Large intestine (tissue), 3 donors: ENCODE data around the gene LHFPL3. TPM values are rescaled to one million over a fixed set of nuclear protein-coding genes. Genes with fewer than 3 reads are reported as not detected.
A peak's percentile ranks its signal among the peaks of the same experiment; 100 is the strongest.
"Not testable (repeated sequence)": the region's sequence is repeated elsewhere in the genome, so short reads cannot be mapped to it uniquely, and the experiment has no call there.

Source experiments
- DNase-seq, 2 donors: peaks; one replicate each; pipeline versions ENCODE4 v3.0.0 to v3.0.0-alpha.2; 2013
- H3K27ac ChIP-seq: one replicate; pipeline ENCODE4 v1.5.1; 2013; ENCODE audit warnings: low read length
- H3K27me3 ChIP-seq: 2 replicates; pipeline ENCODE4 v1.6.1; 2013; ENCODE audit warnings: low read length; ENCODE audit not compliant: control insufficient read depth, insufficient read depth
- H3K36me3 ChIP-seq: 2 replicates; pipeline ENCODE4 v1.6.1; 2013; ENCODE audit warnings: low read length; ENCODE audit not compliant: control insufficient read depth, insufficient read depth
- H3K4me1 ChIP-seq: one replicate; pipeline ENCODE4 v1.6.1; 2013; ENCODE audit warnings: low read length; ENCODE audit not compliant: control insufficient read depth, insufficient read depth
- H3K4me3 ChIP-seq: one replicate; pipeline ENCODE4 v1.5.1; 2013; ENCODE audit warnings: low read length
- H3K9me3 ChIP-seq: one replicate; pipeline ENCODE4 v1.6.1; 2013; ENCODE audit warnings: mild to moderate bottlenecking, low read depth, low read length, moderate library complexity; ENCODE audit not compliant: control insufficient read depth
- whole genome bisulfite sequencing: methylation state at CpG from one replicate; pipeline ENCODE4 v1.1.5; 2013; ENCODE audit warnings: low lambda C conversion rate; ENCODE audit not compliant: insufficient coverage; 5-methylcytosine and 5-hydroxymethylcytosine counted together
- polyA plus RNA-seq: library from polyadenylated mRNA; unstranded; fragments of 120-200 nt; gene quantifications from one replicate; pipeline ENCODE4 v1.2.1, GENCODE V29; 2013

Gene LHFPL3
- polyA plus RNA-seq, 1 donor: 8.4 TPM

DNA sequence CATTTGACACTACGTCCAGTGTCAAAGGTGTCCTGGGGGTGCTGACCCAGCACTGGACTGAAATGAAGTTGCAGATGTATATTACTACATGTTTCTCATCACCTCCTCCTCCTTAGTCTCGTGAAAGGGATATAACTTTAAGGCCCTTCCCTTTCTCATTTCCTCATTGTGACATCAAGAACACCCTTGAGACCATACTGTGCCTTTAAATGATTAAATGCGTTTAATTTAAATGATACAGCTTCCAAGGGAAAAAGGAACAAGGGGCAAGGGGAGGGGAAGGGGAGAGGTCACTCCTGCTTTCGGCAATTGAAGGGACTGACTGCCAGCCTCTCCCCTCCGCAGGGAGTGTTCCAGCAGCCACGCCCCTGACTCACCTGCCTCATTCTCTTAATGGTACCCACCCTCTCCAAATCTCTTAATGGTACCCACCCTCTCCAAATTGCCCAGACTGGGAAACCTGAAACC is 605.2 kb downstream of the LHFPL3 start:
- WGBS: no CpG with 5 or more reads among the region's 6 CpGs
- Histone ChIP-seq H3K4me3 (no peak overlapping the region), H3K27me3 (no peaks in the 10 kb centered on the region), H3K9me3 (peaks cover 4% of the 10 kb centered on the region), H3K36me3 (no peaks in the 10 kb centered on the region), H3K4me1 (peaks cover 20% of the 10 kb centered on the region), H3K27ac (peak overlapping the region; percentile 22)
- DNase-seq: peak in 1 of 2 donors; percentile 63

DNA sequence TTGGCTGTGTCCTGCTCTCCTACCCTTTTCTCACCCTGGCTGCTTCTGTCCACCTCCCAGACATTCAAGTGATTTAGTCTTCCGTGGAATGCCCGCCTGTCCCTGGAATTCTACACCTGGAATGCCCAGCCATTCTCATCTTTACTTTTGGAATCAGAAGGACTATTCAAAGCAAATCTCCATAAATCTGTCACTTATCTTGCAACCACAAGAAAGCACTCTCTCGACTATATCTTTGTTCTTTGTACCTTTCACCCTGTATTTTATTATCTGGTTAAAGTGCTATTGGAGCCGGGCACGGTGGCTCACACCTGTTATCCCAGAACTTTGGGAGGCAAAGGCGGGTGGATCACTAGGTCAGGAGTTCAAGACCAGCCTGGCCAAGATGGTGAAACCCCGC is 606.3 kb downstream of the LHFPL3 start:
- Histone ChIP-seq H3K27me3 (no peaks in the 10 kb centered on the region), H3K27ac (peak overlapping the region; percentile 69), H3K4me1 (peaks cover 20% of the 10 kb centered on the region), H3K4me3 (no peak overlapping the region), H3K9me3 (peaks cover 4% of the 10 kb centered on the region), H3K36me3 (no peaks in the 10 kb centered on the region)
- no CpG with 5 or more reads among the region's 7 CpGs for WGBS
- DNase-seq: peak in 1 of 2 donors; percentile 72

DNA sequence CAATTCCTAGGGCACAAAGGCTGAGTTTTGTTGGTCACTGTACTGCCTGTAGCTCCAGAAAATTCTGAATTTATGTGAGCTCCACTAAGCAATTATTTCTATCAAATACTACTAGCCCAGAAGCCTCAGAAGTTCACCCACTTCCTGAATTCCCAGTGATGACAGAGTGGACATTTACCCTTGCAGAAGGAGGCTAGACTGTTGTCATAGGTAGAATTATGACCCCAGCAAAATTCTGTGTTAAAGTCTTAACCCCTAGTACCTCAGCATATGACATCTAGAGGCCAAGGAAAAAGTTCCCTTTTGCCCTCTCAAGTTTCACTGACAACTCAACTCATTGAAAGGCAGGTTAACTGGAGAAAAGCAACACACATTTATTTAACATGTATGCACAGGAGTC is 606.9 kb downstream of the LHFPL3 start:
- peaks cover 5% of the 10 kb centered on the region for H3K9me3 ChIP-seq
- no peaks in the 10 kb centered on the region for H3K36me3 ChIP-seq
- no peaks in the 10 kb centered on the region for H3K27me3 ChIP-seq
- H3K4me3 ChIP-seq: no peak overlapping the region
- peaks cover 20% of the 10 kb centered on the region for H3K4me1 ChIP-seq
- H3K27ac ChIP-seq: no peak overlapping the region
- no peak for DNase-seq

GRCh38 chr7:104936546-104936945 is 608.1 kb downstream of the LHFPL3 start:
- no CpG with 5 or more reads among the region's 8 CpGs for WGBS
- Histone ChIP-seq H3K9me3 (peaks cover 7% of the 10 kb centered on the region), H3K4me3 (no peak overlapping the region), H3K36me3 (no peaks in the 10 kb centered on the region), H3K27me3 (no peaks in the 10 kb centered on the region), H3K27ac (no peak overlapping the region), H3K4me1 (peaks cover 14% of the 10 kb centered on the region)
- no peak for DNase-seq

- not testable (repeated sequence) for H3K27ac ChIP-seq, H3K9me3 ChIP-seq, H3K36me3 ChIP-seq, H3K4me3 ChIP-seq, DNase-seq, H3K27me3 ChIP-seq
- peaks cover 15% of the 10 kb centered on the region for H3K4me1 ChIP-seq
- WGBS: no CpG with 5 or more reads among the region's 6 CpGs
These were observed 609.1 kb downstream of the LHFPL3 start for GRCh38 chr7:104937489-104937888.

- peaks cover 21% of the 10 kb centered on the region for H3K4me1 ChIP-seq
- no peak overlapping the region for H3K27ac ChIP-seq
- no peak for DNase-seq
- H3K27me3 ChIP-seq: no peaks in the 10 kb centered on the region
- no peaks in the 10 kb centered on the region for H3K36me3 ChIP-seq
- no CpG with 5 or more reads among the region's 1 CpG for WGBS
- H3K4me3 ChIP-seq: no peak overlapping the region
- peaks cover 7% of the 10 kb centered on the region for H3K9me3 ChIP-seq
These were observed 610.5 kb downstream of the LHFPL3 start for GRCh38 chr7:104938741-104939390.

GRCh38 chr7:104940023-104940710 is 611.8 kb downstream of the LHFPL3 start:
- Histone ChIP-seq H3K27ac (no peak overlapping the region), H3K36me3 (no peaks in the 10 kb centered on the region), H3K27me3 (no peaks in the 10 kb centered on the region), H3K9me3 (peaks cover 3% of the 10 kb centered on the region), H3K4me3 (no peak overlapping the region), H3K4me1 (peaks cover 28% of the 10 kb centered on the region)
- DNase-seq: no peak
- WGBS: no CpG with 5 or more reads among the region's 43 CpGs

GRCh38 chr7:104943502-104944343 is 615.3 kb downstream of the LHFPL3 start:
- peaks cover 34% of the 10 kb centered on the region for H3K4me1 ChIP-seq
- no peaks in the 10 kb centered on the region for H3K36me3 ChIP-seq
- peaks cover 3% of the 10 kb centered on the region for H3K9me3 ChIP-seq
- H3K27ac ChIP-seq: peak overlapping the region; percentile 89
- 29% methylated on average over 1 of the region's 12 CpGs for WGBS
- no peaks in the 10 kb centered on the region for H3K27me3 ChIP-seq
- peak; percentile 95 to 99 for DNase-seq
- H3K4me3 ChIP-seq: no peak overlapping the region

- no peaks in the 10 kb centered on the region for H3K36me3 ChIP-seq
- no peak for DNase-seq
- H3K27me3 ChIP-seq: no peaks in the 10 kb centered on the region
- H3K4me3 ChIP-seq: no peak overlapping the region
- peak overlapping the region; percentile 89 for H3K27ac ChIP-seq
- H3K4me1 ChIP-seq: peaks cover 34% of the 10 kb centered on the region
- H3K9me3 ChIP-seq: no peaks in the 10 kb centered on the region
These were observed 617.2 kb downstream of the LHFPL3 start for GRCh38 chr7:104945599-104945956.

GRCh38 chr7:104946338-104946737 is 617.9 kb downstream of the LHFPL3 start:
- Histone ChIP-seq H3K4me1 (peaks cover 34% of the 10 kb centered on the region), H3K36me3 (no peaks in the 10 kb centered on the region), H3K4me3 (no peak overlapping the region), H3K27ac (peak overlapping the region; percentile 11), H3K27me3 (no peaks in the 10 kb centered on the region), H3K9me3 (no peaks in the 10 kb centered on the region)
- no CpG with 5 or more reads among the region's 2 CpGs for WGBS
- DNase-seq: no peak
